ENCODE measurements around the gene PIK3IP1. TPM values are rescaled to one million over a fixed set of nuclear protein-coding genes. Genes with fewer than 3 reads are reported as not detected.
"Not testable (repeated sequence)": the region's sequence is repeated elsewhere in the genome, so short reads cannot be mapped to it uniquely, and the experiment has no call there.

The PIK3IP1 gene
- total and polyA plus RNA-seq, 4 donors: 3.1 to 7.8 (median 6.0) TPM

DNA sequence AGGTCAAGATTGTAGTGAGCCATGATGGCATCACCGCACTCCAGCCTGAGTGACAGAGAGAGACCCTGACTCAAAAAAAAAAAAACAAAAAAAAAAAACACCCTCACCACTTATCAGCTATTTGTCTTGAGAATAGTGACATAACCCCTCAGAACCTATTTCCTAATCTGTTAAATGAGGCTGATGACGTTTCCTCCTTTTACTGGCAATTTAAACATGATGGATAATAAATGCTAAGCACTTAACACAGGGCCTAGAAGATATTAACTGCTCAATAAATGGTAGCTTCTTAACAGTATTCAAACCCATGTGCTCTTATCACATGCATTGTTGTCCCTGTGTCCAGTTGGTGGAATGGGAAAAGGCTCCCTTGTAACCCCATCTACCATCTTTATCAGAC lies 45.6 kb downstream of the PIK3IP1 start:
- Histone ChIP-seq H3K4me3 (ENCODE audit: low read depth in 1 of 3, low read length in 3 of 3) (no peak overlapping the region), H3K27me3 (ENCODE audit: control insufficient read depth in 4 of 4, insufficient read depth in 4 of 4, low read length in 3 of 4) (no peaks in the 10 kb centered on the region), H3K27ac (ENCODE audit: low read depth in 1 of 2, low read length in 2 of 2) (no peak overlapping the region), H3K9ac (ENCODE audit: low read depth in 1 of 2, low read length in 2 of 2) (no peak overlapping the region), H3K9me3 (ENCODE audit: control insufficient read depth in 4 of 4, low read length in 3 of 4) (no peaks in the 10 kb centered on the region), H3K4me1 (ENCODE audit: control insufficient read depth in 4 of 4, insufficient read depth in 4 of 4, low read length in 3 of 4) (peaks cover 0 to 4% (median 0%) of the 10 kb centered on the region in 4 donors), H3K36me3 (ENCODE audit: control insufficient read depth in 4 of 4, insufficient read depth in 3 of 4, low read depth in 1 of 4, low read length in 3 of 4) (peaks cover 0 to 2% (median under 1%) of the 10 kb centered on the region in 4 donors)
- 84% methylated on average over 2 of the region's 2 CpGs for WGBS
- TF ChIP-seq, protein P1, sequence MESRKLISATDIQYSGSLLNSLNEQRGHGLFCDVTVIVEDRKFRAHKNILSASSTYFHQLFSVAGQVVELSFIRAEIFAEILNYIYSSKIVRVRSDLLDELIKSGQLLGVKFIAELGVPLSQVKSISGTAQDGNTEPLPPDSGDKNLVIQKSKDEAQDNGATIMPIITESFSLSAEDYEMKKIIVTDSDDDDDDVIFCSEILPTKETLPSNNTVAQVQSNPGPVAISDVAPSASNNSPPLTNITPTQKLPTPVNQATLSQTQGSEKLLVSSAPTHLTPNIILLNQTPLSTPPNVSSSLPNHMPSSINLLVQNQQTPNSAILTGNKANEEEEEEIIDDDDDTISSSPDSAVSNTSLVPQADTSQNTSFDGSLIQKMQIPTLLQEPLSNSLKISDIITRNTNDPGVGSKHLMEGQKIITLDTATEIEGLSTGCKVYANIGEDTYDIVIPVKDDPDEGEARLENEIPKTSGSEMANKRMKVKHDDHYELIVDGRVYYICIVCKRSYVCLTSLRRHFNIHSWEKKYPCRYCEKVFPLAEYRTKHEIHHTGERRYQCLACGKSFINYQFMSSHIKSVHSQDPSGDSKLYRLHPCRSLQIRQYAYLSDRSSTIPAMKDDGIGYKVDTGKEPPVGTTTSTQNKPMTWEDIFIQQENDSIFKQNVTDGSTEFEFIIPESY (IDR thresholded peaks at IDR 0.05): no peak
- TF ChIP-seq SP1 (IDR thresholded peaks at IDR 0.05) (no peak), HNF4G (IDR thresholded peaks at IDR 0.05) (no peak), JUND (IDR thresholded peaks at IDR 0.05) (no peak), YY1 (IDR thresholded peaks at IDR 0.05) (no peak), EGR1 (IDR thresholded peaks at IDR 0.05; ENCODE audit: low read depth in 2 of 2) (no peak), FOXA1 (IDR thresholded peaks at IDR 0.05) (no peak), NR2F2 (IDR thresholded peaks at IDR 0.05) (no peak), HNF4A (conservative IDR thresholded peaks at IDR 0.05) (no peak)
- DNase-seq (ENCODE audit: low spot score): no peak

DNA sequence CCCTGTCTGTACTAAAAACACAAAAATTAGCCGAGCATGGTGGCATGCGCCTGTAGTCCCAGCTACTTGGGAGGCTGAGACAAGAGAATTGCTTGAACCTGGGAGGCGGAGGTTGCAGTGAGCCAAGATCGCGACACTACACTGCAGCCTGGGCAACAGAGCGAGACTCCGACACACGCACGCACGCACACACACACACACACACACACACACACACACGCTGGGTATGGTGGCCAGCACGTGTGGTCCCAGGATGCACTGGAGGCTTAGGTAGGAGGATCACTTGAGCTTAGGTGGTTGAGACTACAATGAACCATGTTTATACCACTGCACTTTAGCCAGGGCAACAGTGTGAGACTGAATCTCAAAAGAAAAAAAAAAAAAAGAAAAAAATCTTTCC lies 46.3 kb downstream of the PIK3IP1 start:
- H3K27me3 ChIP-seq (ENCODE audit: control insufficient read depth in 4 of 4, insufficient read depth in 4 of 4, low read length in 3 of 4); DNase-seq (ENCODE audit: low spot score); H3K27ac ChIP-seq (ENCODE audit: low read depth in 1 of 2, low read length in 2 of 2); H3K36me3 ChIP-seq (ENCODE audit: control insufficient read depth in 4 of 4, insufficient read depth in 3 of 4, low read depth in 1 of 4, low read length in 3 of 4); H3K4me3 ChIP-seq (ENCODE audit: low read depth in 1 of 3, low read length in 3 of 3); H3K9me3 ChIP-seq (ENCODE audit: control insufficient read depth in 4 of 4, low read length in 3 of 4); H3K9ac ChIP-seq (ENCODE audit: low read depth in 1 of 2, low read length in 2 of 2); H3K4me1 ChIP-seq (ENCODE audit: control insufficient read depth in 4 of 4, insufficient read depth in 4 of 4, low read length in 3 of 4): not testable (repeated sequence)
- WGBS: 97% methylated on average over 12 of the region's 12 CpGs

DNA sequence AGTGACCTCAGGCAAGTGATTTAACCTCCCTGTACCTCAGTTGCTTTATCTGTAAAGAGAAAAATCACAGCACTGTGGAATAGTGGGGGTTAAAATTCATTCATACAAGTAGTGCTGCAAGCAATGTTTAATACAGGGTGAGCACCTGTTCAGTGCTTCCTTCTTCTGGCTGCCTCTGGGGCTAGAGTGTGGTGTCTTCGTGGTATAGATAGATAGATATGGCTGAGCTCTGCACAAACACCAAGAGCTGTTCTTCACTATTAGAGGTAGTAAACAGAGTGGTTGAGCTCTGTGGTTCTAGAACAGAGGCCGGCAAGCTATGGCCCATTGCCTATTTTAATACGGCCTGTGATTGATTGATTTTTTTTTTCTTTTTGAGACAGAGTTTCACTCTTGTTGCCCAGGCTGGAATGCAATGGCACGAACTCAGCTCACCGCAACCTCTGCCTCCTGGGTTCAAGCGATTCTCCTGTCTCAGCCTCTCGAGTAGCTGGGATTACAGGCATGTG lies 47.3 kb downstream of the PIK3IP1 start:
- H3K4me1 ChIP-seq (ENCODE audit: control insufficient read depth in 4 of 4, insufficient read depth in 4 of 4, low read length in 3 of 4): peaks cover 0 to 4% (median 2%) of the 10 kb centered on the region in 4 donors
- H3K4me3 ChIP-seq (ENCODE audit: low read depth in 1 of 3, low read length in 3 of 3): no peak overlapping the region
- peaks cover 0 to 2% (median under 1%) of the 10 kb centered on the region in 4 donors for H3K36me3 ChIP-seq (ENCODE audit: control insufficient read depth in 4 of 4, insufficient read depth in 3 of 4, low read depth in 1 of 4, low read length in 3 of 4)
- DNase-seq (ENCODE audit: low spot score): no peak
- H3K9me3 ChIP-seq (ENCODE audit: control insufficient read depth in 4 of 4, low read length in 3 of 4): no peaks in the 10 kb centered on the region
- H3K27ac ChIP-seq (ENCODE audit: low read depth in 1 of 2, low read length in 2 of 2): no peak overlapping the region
- 53% methylated on average over 7 of the region's 7 CpGs for WGBS
- no peaks in the 10 kb centered on the region for H3K27me3 ChIP-seq (ENCODE audit: control insufficient read depth in 4 of 4, insufficient read depth in 4 of 4, low read length in 3 of 4)
- TF ChIP-seq RXRA (IDR thresholded peaks at IDR 0.05): no peak
- TF ChIP-seq, protein P2, sequence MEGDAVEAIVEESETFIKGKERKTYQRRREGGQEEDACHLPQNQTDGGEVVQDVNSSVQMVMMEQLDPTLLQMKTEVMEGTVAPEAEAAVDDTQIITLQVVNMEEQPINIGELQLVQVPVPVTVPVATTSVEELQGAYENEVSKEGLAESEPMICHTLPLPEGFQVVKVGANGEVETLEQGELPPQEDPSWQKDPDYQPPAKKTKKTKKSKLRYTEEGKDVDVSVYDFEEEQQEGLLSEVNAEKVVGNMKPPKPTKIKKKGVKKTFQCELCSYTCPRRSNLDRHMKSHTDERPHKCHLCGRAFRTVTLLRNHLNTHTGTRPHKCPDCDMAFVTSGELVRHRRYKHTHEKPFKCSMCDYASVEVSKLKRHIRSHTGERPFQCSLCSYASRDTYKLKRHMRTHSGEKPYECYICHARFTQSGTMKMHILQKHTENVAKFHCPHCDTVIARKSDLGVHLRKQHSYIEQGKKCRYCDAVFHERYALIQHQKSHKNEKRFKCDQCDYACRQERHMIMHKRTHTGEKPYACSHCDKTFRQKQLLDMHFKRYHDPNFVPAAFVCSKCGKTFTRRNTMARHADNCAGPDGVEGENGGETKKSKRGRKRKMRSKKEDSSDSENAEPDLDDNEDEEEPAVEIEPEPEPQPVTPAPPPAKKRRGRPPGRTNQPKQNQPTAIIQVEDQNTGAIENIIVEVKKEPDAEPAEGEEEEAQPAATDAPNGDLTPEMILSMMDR (IDR thresholded peaks at IDR 0.05; ENCODE audit: low read depth, low read length, missing input control): no peak
- no peak for TF ChIP-seq FOXA2 (IDR thresholded peaks at IDR 0.05)
- H3K9ac ChIP-seq (ENCODE audit: low read depth in 1 of 2, low read length in 2 of 2): no peak overlapping the region
